Adrenal gland (tissue), 12 donors: ENCODE data around the gene PLAGL1. TPM values are rescaled to one million over a fixed set of nuclear protein-coding genes. Genes with fewer than 3 reads are reported as not detected.

Experiments used
- DNase-seq, 7 donors: peaks; one replicate each; pipeline ENCODE4 v3.0.0-alpha.2; 2019 to 2020
- H3K27ac ChIP-seq, 5 donors: fragments of 200-600 bp; sonication (generic) in 4 of 5; 1 replicate in 3 of 5; 2 replicates in 2 of 5; pipeline versions ENCODE4 v1.5.1 to v1.8.0; 2016 to 2020; ENCODE audit warnings: mild to moderate bottlenecking in 1 of 5
- H3K27me3 ChIP-seq: fragments of 200-600 bp; 2 replicates; pipeline ENCODE4 v1.8.0; 2021
- H3K36me3 ChIP-seq, 2 donors: fragments of 200-600 bp; replicated peaks in 1 of 2; 1 replicate in 1 of 2; 2 replicates in 1 of 2; pipeline versions ENCODE4 v1.5.1 to v1.8.0; 2018 to 2022
- H3K4me1 ChIP-seq, 2 donors: fragments of 200-600 bp; replicated peaks in 1 of 2; 1 replicate in 1 of 2; 2 replicates in 1 of 2; pipeline versions ENCODE4 v1.5.1 to v1.8.0; 2018 to 2021
- H3K4me3 ChIP-seq, 4 donors: fragments of 200-600 bp; sonication (generic) in 3 of 4; one replicate each; pipeline ENCODE4 v1.5.1; 2016 to 2018
- H3K9me3 ChIP-seq, 3 donors: fragments of 200-600 bp; sonication (generic) in 1 of 3; replicated peaks in 1 of 3; 1 replicate in 2 of 3; 2 replicates in 1 of 3; pipeline versions ENCODE4 v1.5.1 to v1.8.0; 2016 to 2021
- CTCF ChIP-seq, 6 experiments: fragments of 450-650 bp in 4 of 6; fragments of 200-600 bp in 2 of 6; sonication (generic) in 1 of 6; IDR thresholded peaks; 1 replicate in 5 of 6; 2 replicates in 1 of 6; pipeline versions ENCODE4 v1.5.1 to v1.8.0; 2016 to 2021; ENCODE audit warnings: antibody characterized with exemption in 6 of 6, mild to moderate bottlenecking in 2 of 6, moderate library complexity in 1 of 6
- POLR2A ChIP-seq, 2 donors: fragments of 450-650 bp; IDR thresholded peaks; one replicate each; pipeline ENCODE4 v1.6.1; 2017; ENCODE audit warnings: antibody characterized with exemption in 2 of 2, mild to moderate bottlenecking in 2 of 2, moderate library complexity in 1 of 2
- WGBS, 4 donors: extraction: QIAGEN DNeasy Blood & Tissue Kit in 2 of 4; methylation state at CpG; one replicate each; pipeline versions ENCODE4 v1.1.5 to v1.1.7; 2013 to 2017; 5-methylcytosine and 5-hydroxymethylcytosine counted together
- intact Hi-C, 2 donors: fragments of 100-400 bp; cut with DNase I; formaldehyde crosslinking; loops; one replicate each; pipeline versions ENCODE4 v1.14.1 to v1.15.0; 2022 to 2023
- polyA plus RNA-seq, 3 donors: library from polyadenylated mRNA; stranded (reverse); fragments of 200-250 nt in 2 of 3; fragments of 350-450 nt in 1 of 3; fragmentation: Illumina TruSeq in 1 of 3; extraction: RNeasy Lipid Tissue Mini Kit (QIAGEN cat#74804) in 1 of 3; gene quantifications; one replicate each; pipeline ENCODE4 v1.2.3, GENCODE V29; 2013 to 2014
- total RNA-seq, 9 donors: library from RNA; depleted of rRNA in 4 of 9; stranded (reverse); fragments of >200 nt in 4 of 9; fragments of 120-200 nt in 1 of 9; fragmentation: NEBNext Ultra II Directional in 1 of 9; extraction: Animal tissue kit (Norgen Biotek cat#: 25700) in 1 of 9; gene quantifications; one replicate each; pipeline versions ENCODE4 v1.1.0 to v1.2.4, GENCODE V29; 2013 to 2023
- donor health status: healthy with polysubstance abuse.
- donor health status: Bipolar disorder and iron deficiency.
- donor health status: DM: yes; HTN: yes; CAD: no.
- donor health status: DM: no; HTN: no; CAD: no.
- donor health status: DM: no; HTN: no; CAD: no.
- donor health status: DM: yes; HTN: yes; CAD: no.

The PLAGL1 gene
- total and polyA plus RNA-seq, 12 donors: 20.4 to 197 (median 78.7) TPM

DNA sequence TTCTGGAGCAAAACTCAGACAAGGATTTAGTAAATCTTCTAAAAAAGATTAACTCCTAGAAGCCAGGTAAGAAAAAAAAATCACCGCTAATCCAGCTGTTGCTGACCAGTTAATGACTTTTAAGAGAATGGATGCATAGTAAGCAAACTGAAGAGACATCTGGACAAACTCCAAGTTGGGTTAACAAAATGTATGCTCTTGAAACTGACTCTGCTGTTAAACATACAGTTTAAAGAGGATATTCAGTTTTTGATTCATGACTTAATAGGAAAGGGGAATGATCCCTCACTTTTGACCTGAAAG is 70.4 kb downstream of the PLAGL1 start:
- intact Hi-C loops: no loop called here

GRCh38 chr6:143936778-143937667 is 71.0 kb downstream of the PLAGL1 start:
- H3K4me3 ChIP-seq: no peak overlapping the region
- H3K36me3 ChIP-seq: no peaks in the 10 kb centered on the region
- H3K27ac ChIP-seq: no peak overlapping the region
- WGBS, 4 donors: 79 to 87% (median 84%) methylated on average over 5 of the region's 5 CpGs
- TF ChIP-seq POLR2A (IDR thresholded peaks at IDR 0.05) (no peak), CTCF (IDR thresholded peaks at IDR 0.05) (no peak)
- no peaks in the 10 kb centered on the region for H3K9me3 ChIP-seq
- no peak for DNase-seq
- H3K27me3 ChIP-seq: no peaks in the 10 kb centered on the region
- intact Hi-C loops: no loop called here
- no peaks in the 10 kb centered on the region for H3K4me1 ChIP-seq

More for the DNA sequence above, 70.4 kb downstream of the PLAGL1 start:
- no peaks in the 10 kb centered on the region for H3K9me3 ChIP-seq
- TF ChIP-seq POLR2A (IDR thresholded peaks at IDR 0.05) (no peak), CTCF (IDR thresholded peaks at IDR 0.05) (no peak)
- H3K4me1 ChIP-seq: no peaks in the 10 kb centered on the region
- H3K27ac ChIP-seq: no peak overlapping the region
- DNase-seq: no peak
- H3K27me3 ChIP-seq: no peaks in the 10 kb centered on the region
- H3K4me3 ChIP-seq: no peak overlapping the region
- 88 to 100% (median 93%) methylated on average over 1 of the region's 1 CpG for WGBS, 4 donors
- no peaks in the 10 kb centered on the region for H3K36me3 ChIP-seq

- no peaks in the 10 kb centered on the region for H3K27me3 ChIP-seq
- H3K27ac ChIP-seq: no peak overlapping the region
- H3K4me1 ChIP-seq: no peaks in the 10 kb centered on the region
- H3K36me3 ChIP-seq: no peaks in the 10 kb centered on the region
- H3K4me3 ChIP-seq: no peak overlapping the region
- no peaks in the 10 kb centered on the region for H3K9me3 ChIP-seq
- TF ChIP-seq CTCF (IDR thresholded peaks at IDR 0.05): no peak
- TF ChIP-seq POLR2A (IDR thresholded peaks at IDR 0.05): no peak
- no peak for DNase-seq
- 80 to 87% (median 84%) methylated on average over 3 of the region's 3 CpGs for WGBS, 4 donors
- intact Hi-C loops: no loop called here
Measured at GRCh38 chr6:143936347-143936746, 71.7 kb downstream of the PLAGL1 start.

- no peaks in the 10 kb centered on the region for H3K36me3 ChIP-seq
- H3K27me3 ChIP-seq: no peaks in the 10 kb centered on the region
- intact Hi-C loops: no loop called here
- WGBS, 4 donors: 80 to 100% (median 86%) methylated on average over 1 to 4 of the region's 4 CpGs
- no peak for DNase-seq
- H3K4me1 ChIP-seq: no peaks in the 10 kb centered on the region
- H3K9me3 ChIP-seq: no peaks in the 10 kb centered on the region
- no peak overlapping the region for H3K4me3 ChIP-seq
- H3K27ac ChIP-seq: no peak overlapping the region
- TF ChIP-seq CTCF (IDR thresholded peaks at IDR 0.05) (no peak), POLR2A (IDR thresholded peaks at IDR 0.05) (no peak)
Measured at GRCh38 chr6:143934867-143935266, 73.2 kb downstream of the PLAGL1 start.
